ENCODE measurements around the gene PLS3. TPM values are rescaled to one million over a fixed set of nuclear protein-coding genes. Genes with fewer than 3 reads are reported as not detected.

The PLS3 gene
- total and polyA plus RNA-seq, 9 of the 15 experiments (the other 6 are each of a cell fraction or from before 2014, with no cell fraction given): 0.03 to 0.42 (median 0.03) TPM; not detected in 4

GRCh38 chrX:115576676-115577075 lies 15.7 kb downstream of the PLS3 start:
- Histone ChIP-seq H3K9ac (ENCODE audit: insufficient read depth in 1 of 2, low read depth in 2 of 2, low read length in 2 of 2) (no peak overlapping the region), H3K79me2 (ENCODE audit: control insufficient read depth, insufficient read depth, low read length) (no peaks in the 10 kb centered on the region), H3K9me1 (ENCODE audit: control insufficient read depth, insufficient read depth, low read length) (no peaks in the 10 kb centered on the region), H3K4me3 (no peak overlapping the region), H3K9me3 (replicated peaks; ENCODE audit: control insufficient read depth, insufficient read depth, low read depth, low read length) (no peaks in the 10 kb centered on the region), H3K27ac (ENCODE audit: extremely low read depth, low read depth, low read length) (no peak overlapping the region), H3K4me2 (ENCODE audit: insufficient read depth, low read length) (no peak overlapping the region), H3K36me3 (ENCODE audit: control insufficient read depth, insufficient read depth, low read length) (no peaks in the 10 kb centered on the region), H3K27me3 (ENCODE audit: control insufficient read depth in 2 of 2, insufficient read depth in 2 of 2, low read length in 2 of 2) (no peaks in the 10 kb centered on the region), H2AFZ (ENCODE audit: low read depth, low read length) (no peak overlapping the region), H3K4me1 (replicated peaks in 1 of 2; ENCODE audit: control insufficient read depth in 2 of 2, insufficient read depth in 2 of 2, low read length in 2 of 2) (no peaks in the 10 kb centered on the region), H4K20me1 (replicated peaks; ENCODE audit: control insufficient read depth, insufficient read depth, low read length) (no peaks in the 10 kb centered on the region)
- ChIA-PET POLR2A (no interaction called here), CTCF (ENCODE audit: low intra/inter-chr PET ratio) (no interaction called here)
- 4% methylated on average over 5 of the region's 5 CpGs for WGBS (ENCODE audit: insufficient coverage, low coverage, missing lambda C conversion rate)
- no TSS peak for BruUV-seq (replicated peaks)
- TF ChIP-seq ZNF395 (CRISPR knock-in tag; IDR thresholded peaks at IDR 0.05) (no peak), FOXP4 (CRISPR knock-in tag; IDR thresholded peaks at IDR 0.05; ENCODE audit: borderline replicate concordance) (no peak)
- no peak for FAIRE-seq
- intact Hi-C loops (cut with micrococcal nuclease): no loop called here
- ATAC-seq: no peak
- in situ Hi-C loops (cut with MboI): no loop called here
- no peak for DNase-seq (ENCODE audit: extremely low read depth in 1 of 4, low spot score in 3 of 4)
